GM21526 (cell line): ENCODE data around the gene NME8.

Source experiments
- ATAC-seq: cut with Tn5 transposase; IDR thresholded peaks from one replicate; pipeline ENCODE4 v1.9.1; 2021; ENCODE audit warnings: moderate library complexity; ENCODE audit not compliant: unreplicated experiment, low FRiP score

NME8 gene

DNA sequence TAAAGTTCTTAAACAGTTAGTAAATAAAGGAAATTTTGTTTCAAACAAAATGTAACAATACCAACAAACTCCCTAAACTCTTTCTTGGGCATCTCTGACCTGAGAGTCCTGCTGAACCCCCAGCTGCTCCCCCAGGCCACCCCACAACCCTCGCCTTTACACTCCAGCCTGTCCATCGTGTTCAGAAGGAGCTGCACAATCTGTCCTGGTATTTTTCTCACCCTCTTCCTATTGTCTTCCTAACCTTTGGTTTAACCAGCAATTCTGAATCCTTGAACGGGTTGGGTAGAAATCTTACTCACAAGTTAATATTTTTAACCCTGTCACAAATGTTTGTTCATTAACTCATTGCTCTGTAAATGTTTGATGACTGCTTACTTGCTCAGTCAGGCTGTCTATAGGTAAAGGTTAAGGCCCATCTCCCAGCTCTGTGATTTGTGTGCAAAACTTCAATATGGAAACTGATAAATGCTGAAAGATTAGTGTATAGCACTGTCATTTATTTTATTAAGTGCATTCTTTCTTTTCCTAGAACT is 51.4 kb downstream of the NME8 start:
- no peak for ATAC-seq

DNA sequence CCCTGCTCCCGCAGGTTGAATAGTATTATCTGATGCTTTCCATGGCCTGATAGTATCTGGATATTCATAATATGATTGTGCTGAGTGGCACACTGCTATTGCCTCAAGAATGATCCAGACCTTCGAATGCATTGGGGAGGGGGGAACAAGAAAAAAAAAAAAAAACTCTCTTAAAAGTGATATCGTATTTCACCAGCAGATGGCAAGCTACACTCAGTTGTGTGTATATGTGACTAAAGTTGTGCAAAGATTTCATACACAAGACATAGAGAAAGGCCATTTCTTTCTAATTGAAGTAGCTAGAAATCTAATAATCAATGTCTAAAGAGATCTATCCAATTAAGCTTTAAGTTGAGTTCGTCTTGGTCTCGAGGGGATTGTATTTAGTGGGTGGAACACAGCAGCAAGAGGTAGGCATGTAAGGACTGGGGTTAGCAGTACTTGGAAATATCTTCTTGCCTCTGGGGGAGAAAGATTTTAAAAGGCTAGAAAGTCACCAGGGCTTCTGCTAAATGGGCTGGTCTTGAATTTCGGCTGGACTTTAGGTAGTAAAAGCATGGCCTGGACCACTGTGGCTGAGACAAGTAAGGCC is 52.9 kb downstream of the NME8 start:
- ATAC-seq = no peak

DNA sequence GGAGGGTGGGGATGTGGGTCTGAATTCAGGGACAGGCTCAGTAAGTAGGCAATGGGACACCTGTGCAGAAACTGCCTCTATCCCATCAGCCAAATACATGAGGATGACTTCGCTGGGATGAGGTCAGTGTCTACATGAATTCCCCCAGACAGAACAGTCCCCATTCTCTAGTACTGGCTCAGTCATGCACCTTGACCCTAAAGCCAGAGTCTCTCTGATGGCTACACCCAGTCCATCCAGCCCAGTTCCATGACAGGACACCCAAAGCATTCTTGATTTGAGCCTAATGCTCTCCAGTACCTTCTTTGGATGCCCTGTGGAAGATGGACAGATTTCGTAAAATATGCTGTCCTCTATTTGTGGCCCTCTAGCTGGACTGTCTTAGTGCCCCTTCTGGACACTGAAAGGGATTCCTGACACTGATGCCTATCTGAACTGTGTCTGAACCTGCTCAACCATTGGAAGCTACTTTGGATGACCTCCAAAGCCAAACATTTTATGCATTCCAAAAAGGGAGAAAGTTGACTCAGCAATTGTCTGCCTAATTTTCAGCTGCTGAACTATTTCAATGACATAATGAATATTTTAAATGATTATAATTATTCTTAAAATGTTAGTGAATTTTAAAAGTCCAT is 53.6 kb downstream of the NME8 start:
- ATAC-seq = no peak

DNA sequence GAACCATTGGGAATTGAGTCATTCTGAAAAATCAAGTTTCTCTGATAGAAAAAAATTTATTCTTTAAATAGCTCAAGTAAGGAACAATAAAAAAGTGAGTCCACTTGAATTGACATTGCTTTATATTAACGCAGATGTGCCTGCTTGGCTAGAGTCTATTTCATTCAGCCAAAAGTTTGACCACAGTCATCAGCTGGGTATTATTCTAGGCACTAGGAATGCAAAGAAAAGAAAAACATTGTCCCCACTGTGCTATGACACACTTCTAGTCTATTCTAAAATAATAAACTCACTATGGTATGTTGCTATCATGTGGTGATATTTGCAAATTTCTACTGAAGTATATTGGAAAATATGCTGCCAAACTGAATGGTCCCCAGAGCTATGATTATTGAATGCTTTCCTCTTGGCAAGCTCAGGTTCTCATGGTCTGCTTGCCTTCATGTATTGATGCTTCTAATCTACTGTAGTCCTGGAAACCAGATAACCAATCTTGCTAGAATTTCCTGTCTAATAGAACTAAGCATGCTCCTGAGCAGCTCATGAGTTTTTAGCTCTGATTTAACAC is 59.9 kb downstream of the NME8 start:
- ATAC-seq = no peak

DNA sequence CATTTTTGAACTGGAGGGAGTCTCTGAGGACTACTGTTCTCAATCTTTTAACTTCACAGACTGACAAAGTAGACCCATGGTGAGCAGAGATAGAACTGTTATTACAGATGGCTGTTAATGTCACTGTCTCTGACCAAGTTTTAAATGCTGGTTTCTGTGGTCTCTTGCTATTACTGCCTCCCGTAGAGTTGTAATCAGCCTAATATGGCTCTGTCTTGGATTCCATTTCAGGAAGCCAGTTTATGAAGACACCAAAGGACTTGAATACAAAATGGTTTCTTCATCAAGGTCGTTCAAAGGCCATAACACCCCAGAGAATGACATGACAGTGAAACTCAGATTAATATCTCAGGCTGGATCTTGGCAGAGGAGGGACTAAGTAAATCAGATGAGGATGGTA is 64.4 kb downstream of the NME8 start:
- no peak for ATAC-seq

DNA sequence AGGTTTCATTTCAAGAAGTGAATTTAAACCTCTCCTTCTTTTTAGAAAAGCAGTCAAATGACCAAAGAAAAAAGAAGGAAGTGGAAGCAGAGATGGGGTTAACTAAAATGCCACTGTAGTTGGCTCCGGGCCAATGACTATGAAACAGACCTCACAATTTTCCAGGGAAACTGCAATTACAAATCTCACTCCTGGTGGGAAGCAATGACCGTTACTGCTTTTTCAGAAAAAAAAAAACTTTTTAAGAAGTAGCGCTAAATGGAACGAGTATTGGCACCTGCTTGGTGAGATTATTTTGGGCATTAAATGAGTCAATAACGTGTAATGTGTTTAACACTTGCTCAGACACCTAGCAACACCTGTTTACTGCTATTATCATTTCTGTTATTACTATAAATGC is 67.0 kb downstream of the NME8 start:
- no peak for ATAC-seq

DNA sequence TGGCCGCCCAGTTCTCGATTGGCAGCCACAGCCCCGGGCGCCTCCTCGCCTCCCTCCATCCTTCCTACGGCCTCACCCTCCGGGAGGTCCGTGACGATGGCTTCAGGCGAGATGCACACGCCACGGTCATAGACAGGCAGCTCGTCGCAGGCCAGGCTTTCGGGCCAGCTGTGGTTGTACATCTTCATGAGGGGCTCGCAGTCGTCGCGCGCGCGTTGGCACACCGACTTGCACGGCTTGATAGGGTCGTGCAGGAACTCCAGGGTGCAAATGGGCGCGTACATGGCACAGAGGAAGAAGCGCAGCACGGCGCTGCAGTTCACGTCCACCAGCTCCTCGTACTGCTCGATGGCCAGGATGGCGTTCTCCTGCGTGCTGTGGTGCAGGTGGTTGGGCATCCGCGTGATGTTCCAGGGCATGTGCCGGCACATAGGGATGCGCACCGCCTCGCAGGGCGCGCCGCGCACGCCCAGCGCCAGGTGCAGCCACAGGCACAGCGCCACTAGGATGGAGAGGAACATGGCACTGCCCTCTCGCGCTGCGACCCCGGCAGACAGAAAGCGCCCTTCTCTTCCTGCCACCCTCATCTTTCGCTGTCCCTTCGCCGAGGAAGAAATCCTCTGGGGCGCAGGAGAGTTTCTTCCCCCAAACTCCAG is 67.7 kb downstream of the NME8 start:
- ATAC-seq = no peak

DNA sequence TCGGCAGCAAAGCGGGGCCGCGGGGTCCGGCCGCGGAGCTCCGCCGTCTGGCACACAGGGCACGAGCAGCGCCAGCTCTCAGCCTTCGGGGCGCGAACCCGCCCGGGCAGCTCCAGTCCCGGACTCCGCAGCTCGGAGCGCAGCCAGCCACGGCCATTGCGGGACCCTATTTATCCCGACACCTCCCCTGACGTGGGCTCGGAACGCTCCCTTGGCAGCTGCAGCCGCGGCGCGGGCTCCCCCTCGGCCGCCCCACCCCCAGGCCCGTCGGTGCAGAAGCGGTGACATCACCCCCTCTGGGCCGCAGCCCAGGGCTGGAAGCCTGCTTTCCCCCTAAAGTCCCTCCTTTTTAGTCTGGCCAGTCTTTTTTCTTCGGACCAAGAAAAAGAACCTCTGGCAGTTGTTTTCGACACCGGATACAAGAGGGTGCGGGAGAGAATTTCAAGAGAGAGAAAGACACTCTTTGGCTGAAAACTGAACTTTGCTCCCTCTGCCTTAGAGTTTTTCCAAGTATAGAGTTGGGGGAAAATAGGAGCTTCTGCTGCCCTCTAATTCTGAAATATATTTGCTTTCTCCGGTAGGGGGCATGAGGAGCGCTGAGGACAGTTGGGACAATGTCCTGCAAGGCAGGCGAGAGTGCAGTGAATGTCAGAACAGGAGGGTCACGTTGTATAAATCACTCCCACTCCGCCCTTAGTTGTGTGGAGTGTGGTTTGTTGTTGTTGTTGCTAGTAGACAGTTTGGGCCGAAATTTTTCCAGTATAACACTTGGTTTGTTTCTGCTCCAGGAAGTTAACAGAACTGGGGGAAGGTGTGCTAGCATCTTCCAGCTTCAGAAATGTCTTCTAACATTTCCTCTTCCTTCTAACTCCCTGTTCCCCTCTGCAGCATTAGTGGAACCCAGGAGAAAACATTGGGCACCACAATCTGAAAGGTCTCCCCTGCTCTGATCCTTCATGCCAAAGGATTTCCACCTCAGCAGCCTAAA is 68.6 kb downstream of the NME8 start, which contains the start of gene SFRP4:
Gene SFRP4 (minus strand): TSS at position 145 of the 988 bp plus-strand sequence. CDS start 280 bp downstream, outside the sequence.
- ATAC-seq = peak; percentile 49

DNA sequence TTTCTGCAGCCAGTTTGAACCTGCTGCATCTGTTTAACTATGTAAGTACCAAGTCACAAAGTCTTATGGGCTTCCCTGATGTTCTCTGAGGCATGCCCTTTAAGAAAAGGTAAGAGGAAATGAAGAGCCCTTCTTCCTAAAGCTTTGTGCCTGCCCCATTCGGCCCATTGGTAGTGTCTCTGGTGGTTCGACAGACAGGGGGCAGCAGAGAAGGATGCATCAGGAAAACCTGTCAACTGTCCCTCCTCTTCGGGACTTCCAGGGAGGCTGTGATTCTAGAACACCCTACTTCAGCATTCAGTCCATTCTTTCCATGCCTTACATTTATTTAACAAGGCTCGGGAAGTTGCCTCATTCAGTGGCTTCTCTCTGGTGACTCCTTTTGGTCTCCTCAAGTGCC is 70.1 kb downstream of the NME8 start:
- ATAC-seq = no peak

DNA sequence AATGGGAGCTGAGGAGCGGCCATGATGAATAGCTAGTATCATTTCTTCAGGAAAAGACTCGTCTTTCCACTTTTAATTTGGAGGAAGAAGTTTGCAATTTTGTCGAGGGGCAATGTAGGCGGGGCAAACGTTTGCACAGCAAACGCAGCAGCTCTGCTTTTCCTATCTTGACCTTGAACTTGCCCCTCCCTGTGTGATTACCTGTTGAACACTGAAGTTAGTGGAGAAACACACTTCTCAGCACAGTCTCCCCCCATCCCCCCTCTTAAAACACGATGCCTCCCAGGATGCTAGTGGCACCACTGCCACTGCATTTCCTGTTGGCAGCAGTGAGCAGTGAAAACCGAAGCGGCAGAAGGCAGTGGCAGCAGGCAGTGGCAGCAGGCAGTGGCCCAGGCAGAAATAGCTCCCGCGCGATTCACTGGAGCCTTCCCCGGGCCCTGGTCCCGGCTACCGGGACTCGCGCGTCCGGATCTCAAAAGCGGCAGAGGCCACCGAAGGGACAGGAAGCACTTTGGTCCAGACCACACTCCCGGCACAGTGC is 72.0 kb downstream of the NME8 start, which contains the start of gene EPDR1:
Gene EPDR1 (plus strand): TSS at position 336 of the 544 bp plus-strand sequence. CDS start 300 bp downstream, outside the sequence.
- peak; percentile 43 for ATAC-seq

DNA sequence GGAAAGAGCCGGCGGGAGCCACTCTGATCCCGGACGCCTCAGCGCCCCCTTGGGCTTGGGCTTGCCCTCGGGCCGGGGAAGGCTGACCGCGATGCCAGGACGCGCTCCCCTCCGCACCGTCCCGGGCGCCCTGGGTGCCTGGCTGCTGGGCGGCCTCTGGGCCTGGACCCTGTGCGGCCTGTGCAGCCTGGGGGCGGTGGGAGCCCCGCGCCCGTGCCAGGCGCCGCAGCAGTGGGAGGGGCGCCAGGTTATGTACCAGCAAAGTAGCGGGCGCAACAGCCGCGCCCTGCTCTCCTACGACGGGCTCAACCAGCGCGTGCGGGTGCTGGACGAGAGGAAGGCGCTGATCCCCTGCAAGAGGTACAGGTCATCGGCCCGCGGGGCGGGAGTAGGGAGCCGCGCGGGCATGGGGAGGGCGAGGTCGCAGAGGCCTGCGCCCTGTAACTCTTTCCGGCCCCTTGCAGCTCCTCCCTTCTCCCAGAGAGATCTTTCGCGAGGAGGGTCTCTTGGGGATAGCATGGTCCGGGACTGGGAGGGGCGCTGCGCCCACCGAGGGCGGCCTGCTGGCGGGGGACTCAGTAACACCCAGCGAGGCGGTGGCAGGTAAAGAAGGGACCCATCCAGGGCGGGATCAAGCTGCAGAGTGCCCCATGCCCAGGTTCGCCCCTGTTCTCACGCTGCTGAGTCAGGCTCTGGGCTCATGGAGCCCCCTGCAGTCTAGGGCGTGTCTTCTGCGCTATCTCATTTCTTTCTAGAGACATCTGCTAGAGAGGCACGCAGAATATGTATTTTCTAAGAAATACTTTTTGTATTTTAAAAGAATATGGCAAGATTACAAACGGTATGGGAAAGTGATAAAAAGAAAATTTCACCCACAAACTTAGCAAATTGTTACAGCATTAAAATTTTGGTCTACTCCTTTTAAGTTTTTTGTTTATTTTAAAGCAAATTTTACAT is 72.7 kb downstream of the NME8 start:
- peak; percentile 35 for ATAC-seq

DNA sequence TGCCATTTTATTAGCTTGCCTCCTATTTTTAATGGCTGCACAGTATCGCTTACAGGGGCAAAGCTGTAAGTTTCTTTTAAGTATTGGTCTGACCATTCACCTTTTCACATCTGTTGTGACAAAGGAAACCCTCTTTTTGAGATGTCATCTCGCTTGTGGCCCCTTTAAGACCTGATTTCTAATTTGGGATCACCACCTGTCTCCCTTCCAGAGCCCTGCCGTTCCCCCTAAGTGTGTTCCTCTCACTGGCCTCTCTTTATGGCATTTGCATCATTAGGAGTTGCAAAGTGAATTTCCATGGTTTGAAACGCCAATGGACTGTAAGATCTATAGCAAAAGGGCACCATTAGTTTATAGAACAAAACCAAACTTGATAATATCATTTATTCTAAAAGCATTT is 73.5 kb downstream of the NME8 start:
- no peak for ATAC-seq

DNA sequence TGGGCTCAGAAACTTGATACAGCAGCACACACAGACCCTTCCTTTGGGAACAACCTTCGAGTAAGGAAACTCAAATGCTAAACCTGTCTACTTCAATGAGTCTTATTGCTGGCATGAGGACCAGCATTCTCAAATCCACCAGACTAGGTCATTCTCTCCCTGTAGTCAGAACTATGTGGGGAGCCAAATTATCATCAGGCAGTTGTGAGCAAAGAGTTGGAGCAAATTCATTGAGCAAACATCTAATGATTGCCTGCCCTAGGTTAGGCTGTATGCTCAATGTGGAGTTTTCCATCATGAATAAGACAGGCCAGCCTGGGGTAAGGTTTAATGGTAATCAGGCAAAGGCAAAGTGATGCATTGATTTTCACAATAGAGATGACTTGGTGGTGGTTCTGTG is 75.6 kb downstream of the NME8 start:
- ATAC-seq = no peak

DNA sequence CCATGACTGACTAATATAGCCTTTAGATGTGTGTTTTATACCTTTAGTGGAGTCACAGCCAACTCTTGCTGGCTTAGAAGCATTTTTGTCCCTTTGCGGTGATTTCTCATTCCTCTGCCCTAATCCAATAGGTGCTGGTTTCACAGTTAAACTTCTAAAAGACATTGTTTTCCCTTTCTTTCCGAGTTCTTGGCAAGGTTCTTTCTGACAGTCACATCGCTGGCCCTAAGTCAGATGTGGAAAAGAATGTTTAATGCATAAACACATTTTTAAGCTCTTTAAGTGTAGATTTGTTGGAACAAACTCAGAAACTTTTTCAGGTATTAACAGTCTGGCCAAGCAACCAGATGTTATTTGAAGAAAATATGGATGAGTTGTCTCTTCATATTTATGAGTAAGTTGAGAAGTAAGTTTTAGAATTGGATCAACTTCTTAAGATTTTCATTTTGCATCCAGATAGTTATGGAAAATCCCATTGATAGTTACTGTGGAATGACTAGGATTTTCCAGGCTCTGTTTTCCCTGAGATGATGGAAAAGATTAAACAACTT is 76.2 kb downstream of the NME8 start:
- ATAC-seq = no peak

DNA sequence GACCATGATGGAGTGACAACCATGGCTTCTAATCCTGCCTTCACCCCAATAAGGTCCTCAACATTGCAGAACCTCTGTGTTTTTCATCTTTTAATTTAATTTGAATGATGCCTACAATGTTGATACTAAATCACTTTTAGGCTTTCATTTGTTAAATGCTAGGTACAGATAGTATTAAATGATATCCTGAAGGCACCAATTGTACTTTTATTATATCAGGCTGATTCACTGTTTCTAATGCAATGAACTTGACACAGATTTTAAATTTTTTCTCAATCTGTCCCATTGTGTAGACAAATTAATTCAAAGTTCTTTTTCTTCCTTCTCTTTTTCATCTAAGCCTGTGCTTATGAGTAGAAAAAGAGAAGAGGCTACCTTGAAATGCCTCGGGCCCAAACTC is 77.2 kb downstream of the NME8 start:
- ATAC-seq = no peak

DNA sequence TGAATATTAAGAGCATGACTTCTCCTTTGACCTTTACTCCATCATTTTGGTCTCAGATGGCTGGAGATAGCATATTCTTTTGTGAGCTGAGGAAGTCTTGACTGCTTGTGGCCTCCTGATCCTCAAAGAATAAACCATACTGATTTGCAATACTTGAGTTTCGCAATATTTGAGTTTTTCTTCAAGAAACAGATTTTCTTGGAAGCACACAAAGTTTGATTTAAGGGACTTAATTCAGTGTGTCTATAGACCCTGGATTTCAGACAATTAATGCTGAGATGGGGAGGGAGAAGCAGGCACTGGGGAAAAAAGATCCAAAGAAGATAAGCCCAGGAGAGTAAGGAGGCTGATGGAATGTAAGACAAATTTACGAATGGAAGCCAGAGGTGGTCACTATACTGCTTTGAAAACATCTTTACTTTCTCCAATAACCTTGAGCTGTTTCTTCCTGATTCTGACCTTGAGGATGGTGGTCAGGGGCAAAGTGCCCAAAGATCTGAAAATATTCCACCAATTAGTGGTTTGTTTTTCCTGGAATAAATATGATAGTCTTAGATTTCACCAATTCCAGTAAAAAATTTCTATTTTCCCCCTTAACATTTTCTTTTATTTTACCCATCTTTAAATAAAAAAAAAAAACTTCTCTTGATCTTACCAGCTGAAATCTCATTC is 79.5 kb downstream of the NME8 start:
- ATAC-seq = no peak

DNA sequence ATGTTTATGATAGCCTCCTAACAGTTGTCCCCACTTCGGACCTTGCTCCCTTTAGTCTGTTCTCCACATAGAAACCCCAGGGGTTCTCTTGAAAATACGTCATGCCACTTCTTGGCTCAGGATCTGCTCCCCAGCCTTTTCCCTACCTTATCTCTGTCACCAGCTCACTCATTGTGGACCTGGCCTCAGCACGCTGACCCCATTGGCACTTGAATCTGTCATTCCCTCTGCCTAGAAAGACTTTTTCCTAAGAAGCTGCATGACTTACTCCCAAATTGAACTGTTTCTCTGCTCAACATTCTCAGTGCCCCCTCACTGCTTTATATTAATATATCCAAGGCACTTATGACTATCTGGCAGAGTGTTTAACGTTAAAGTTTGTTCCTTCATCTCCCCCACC is 80.5 kb downstream of the NME8 start:
- ATAC-seq = no peak
